MCF 10A (cell line): ENCODE data around the gene TLCD5. TPM values are rescaled to one million over a fixed set of nuclear protein-coding genes. Genes with fewer than 3 reads are reported as not detected.

Experiments
- Bru-seq: library from RNA; stranded (reverse); fragments of 400-500 nt; gene quantifications from one replicate; lab custom pipeline; 2021; lab: Mats Ljungman, UMichigan
- BruChase-seq, 2 experiments: library from RNA; stranded (reverse); fragments of 400-500 nt; gene quantifications; one replicate each; lab custom pipeline; 2021; lab: Mats Ljungman, UMichigan
- BruUV-seq: library from RNA; stranded (reverse); fragments of 400-500 nt; replicated peaks from 2 replicates; lab custom pipeline; 2021; lab: Mats Ljungman, UMichigan
- CTCF ChIA-PET: fragments of 300-600 bp; sonication (Branson Sonifier 250); formaldehyde crosslinking; extraction: SDS; loops from one replicate; lab custom pipeline; 2021; ENCODE audit warnings: antibody characterized with exemption, inconsistent platforms; lab: Yijun Ruan, JAX
- POLR2A ChIA-PET: fragments of 300-600, 350-650 bp; sonication (Branson Sonifier 250); formaldehyde crosslinking; extraction: SDS; loops from one replicate; lab custom pipeline; 2020; ENCODE audit warnings: antibody characterized with exemption, inconsistent platforms; lab: Yijun Ruan, JAX
- DNase-seq: peaks from one replicate; pipeline ENCODE4 v3.0.0-alpha.2; 2018; ENCODE audit not compliant: unreplicated experiment
- H3K27ac Mint-ChIP-seq: one replicate; pipeline ENCODE4 v1.8.0; 2022; ENCODE audit warnings: mild to moderate bottlenecking, low read depth, mixed read lengths; ENCODE audit not compliant: unreplicated experiment
- H3K27me3 Mint-ChIP-seq: one replicate; pipeline ENCODE4 v1.8.0; 2022; ENCODE audit warnings: mixed read lengths; ENCODE audit not compliant: insufficient read depth, unreplicated experiment
- H3K36me3 Mint-ChIP-seq: one replicate; pipeline ENCODE4 v1.8.0; 2022; ENCODE audit warnings: mild to moderate bottlenecking, moderate library complexity, mixed read lengths; ENCODE audit not compliant: insufficient read depth, unreplicated experiment
- H3K4me1 Mint-ChIP-seq: one replicate; pipeline ENCODE4 v1.8.0; 2022; ENCODE audit warnings: mixed read lengths; ENCODE audit not compliant: insufficient read depth, unreplicated experiment
- H3K4me3 Mint-ChIP-seq: one replicate; pipeline ENCODE4 v1.8.0; 2022; ENCODE audit warnings: mild to moderate bottlenecking, moderate library complexity, mixed read lengths; ENCODE audit not compliant: unreplicated experiment
- H3K9me3 Mint-ChIP-seq: one replicate; pipeline ENCODE4 v1.8.0; 2022; ENCODE audit warnings: mixed read lengths; ENCODE audit not compliant: unreplicated experiment
- CTCF ChIP-seq: fragments of 200-600 bp; IDR thresholded peaks from one replicate; pipeline ENCODE4 v1.8.0; 2022; ENCODE audit warnings: antibody characterized with exemption, mild to moderate bottlenecking; ENCODE audit not compliant: unreplicated experiment
- intact Hi-C: fragments of 100-400 bp; cut with micrococcal nuclease; formaldehyde crosslinking; loops from 2 replicates; pipeline ENCODE4 v1.14.1; 2022
- long read RNA-seq: library from polyadenylated mRNA; stranded (forward); transcript quantifications from one replicate; pipeline ENCODE4 v2.0.0, GENCODE V29; 2022
- total RNA-seq: library from RNA; stranded (reverse); gene quantifications from 2 replicates; pipeline ENCODE4 v1.2.3, GENCODE V29; 2022

The TLCD5 gene
- total RNA-seq (9.6 and 13.0 TPM in 2 replicates), Bru-seq, nascent RNA (percentile 86 among the genes with signal in this experiment), BruChase-seq, experiment 1, labeled RNA remaining after a 6-hour chase (percentile 83 among the genes with signal in this experiment), BruChase-seq, experiment 2, labeled RNA remaining after a 2-hour chase (percentile 94 among the genes with signal in this experiment)
- long read RNA-seq, full-length matches to known transcripts: 4 of 13 reads
- long read RNA-seq, partial matches to known transcripts: 0 of 13 reads
- long read RNA-seq, other reads (novel, unspliced or antisense): 9 of 13 reads

DNA sequence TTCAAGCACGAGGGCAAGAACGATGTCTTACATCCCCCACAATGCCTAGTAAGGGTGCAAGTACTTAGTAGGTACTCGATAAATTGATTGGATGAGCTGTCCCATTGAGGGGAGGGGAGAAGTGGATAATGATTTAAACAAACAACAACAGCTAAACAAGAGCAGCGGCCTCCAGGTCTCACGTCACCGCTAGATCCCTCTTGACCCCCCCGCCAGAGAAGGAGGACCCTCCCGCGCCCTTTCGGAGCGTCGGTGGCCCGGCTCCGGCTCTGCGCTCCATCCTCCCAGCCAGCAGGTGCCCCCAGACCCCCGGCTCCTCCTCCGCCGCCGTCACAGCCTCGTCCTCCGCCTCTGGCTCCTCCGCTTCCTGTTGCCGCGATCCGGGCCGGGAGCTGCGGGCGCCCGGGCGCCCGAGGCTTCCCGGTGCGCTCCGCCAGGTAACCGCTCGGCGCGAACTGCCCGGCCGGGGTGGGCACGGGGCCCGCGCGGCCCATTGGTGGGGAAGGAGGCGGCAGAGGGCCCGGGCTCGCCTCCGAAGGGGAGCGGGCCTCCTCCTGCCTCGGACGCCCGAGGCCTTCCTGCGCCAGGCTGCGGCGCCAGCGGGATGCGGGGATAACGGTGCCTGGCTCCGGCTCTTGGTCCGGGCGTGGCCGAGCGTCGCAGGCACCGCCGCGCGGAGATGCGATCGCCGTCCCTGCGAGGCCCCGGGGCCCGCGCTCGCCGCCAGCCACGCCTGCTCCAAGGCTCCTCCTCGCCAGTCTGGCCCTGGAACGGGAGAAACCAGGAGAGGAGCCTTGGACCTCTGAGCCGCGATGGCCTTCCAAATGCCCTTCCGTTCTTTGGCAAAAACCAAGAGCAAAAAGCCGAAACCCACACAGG, at the start of gene TLCD5:
TSS of gene TLCD5 (plus strand) at position 368 of the 879 bp plus-strand sequence. CDS start 2,143 bp downstream, outside the sequence.
- no peaks in the 10 kb centered on the region for H3K27me3 Mint-ChIP-seq
- peaks cover 13% of the 10 kb centered on the region for H3K4me1 Mint-ChIP-seq
- intact Hi-C loops: loop anchor here (1.0 kb wide), 1 partner anchor 19 kb away; no protein-coding TSS in a partner anchor
- peaks cover 6% of the 10 kb centered on the region for H3K36me3 Mint-ChIP-seq
- no peak for TF ChIP-seq CTCF
- no TSS peak for BruUV-seq
- POLR2A ChIA-PET: interaction anchor here (0.7 to 2.9 kb wide), 8 partner anchors 10 to 1046 kb away, joined by 3 to 13 read pairs (median 3); partner anchors contain the start of gene ARHGEF12
- peak; percentile 55 for DNase-seq
- H3K27ac Mint-ChIP-seq: peak within 1 kb of the TSS; percentile 60
- H3K9me3 Mint-ChIP-seq: no peaks in the 10 kb centered on the region
- peak within 1 kb of the TSS; percentile 73 for H3K4me3 Mint-ChIP-seq
- CTCF ChIA-PET: interaction anchor here (0.6 to 0.8 kb wide), 6 partner anchors 12 to 1903 kb away, joined by 3 to 5 read pairs (median 3); no protein-coding TSS in a partner anchor

DNA sequence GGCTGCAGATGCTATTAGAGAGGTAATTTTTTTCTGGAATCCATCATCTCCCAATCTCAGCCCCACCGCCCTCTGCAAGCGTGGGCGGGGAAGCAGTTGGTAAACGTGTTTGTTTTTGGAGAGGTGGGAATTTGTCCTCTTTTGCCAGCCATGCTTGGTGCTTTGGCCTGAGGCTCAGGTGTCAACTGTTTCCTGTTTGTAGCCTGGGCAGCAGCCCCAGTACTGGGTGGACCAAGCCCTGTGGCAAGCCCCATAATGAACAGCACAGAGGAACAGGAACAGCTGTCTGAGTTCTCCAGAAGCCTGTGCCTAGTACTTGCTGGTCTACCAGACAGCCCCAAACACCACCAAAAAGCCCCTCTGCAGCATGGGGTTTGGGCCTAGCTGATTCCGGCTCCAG, 45.6 kb upstream of the TLCD5 start:
- Mint-ChIP-seq H3K4me3 (no peak overlapping the region), H3K36me3 (no peaks in the 10 kb centered on the region), H3K27ac (no peak overlapping the region), H3K4me1 (no peaks in the 10 kb centered on the region), H3K9me3 (no peaks in the 10 kb centered on the region), H3K27me3 (peaks cover 11% of the 10 kb centered on the region)
- no peak for TF ChIP-seq CTCF
- ChIA-PET CTCF (no interaction called here), POLR2A (no interaction called here)
- DNase-seq: no peak
- BruUV-seq: no TSS peak
- intact Hi-C loops: no loop called here

GRCh38 chr11:120280600-120281051, 44.5 kb upstream of the TLCD5 start:
- H3K36me3 Mint-ChIP-seq: no peaks in the 10 kb centered on the region
- H3K27me3 Mint-ChIP-seq: no peaks in the 10 kb centered on the region
- intact Hi-C loops: no loop called here
- no TSS peak for BruUV-seq
- no peak overlapping the region for H3K27ac Mint-ChIP-seq
- no peaks in the 10 kb centered on the region for H3K4me1 Mint-ChIP-seq
- ChIA-PET CTCF (interaction anchor here (1.0 to 2.2 kb wide), 2 partner anchors 20 to 45 kb away, joined by 5 to 7 read pairs; no protein-coding TSS in a partner anchor), POLR2A (interaction anchor here (0.5 kb wide), 1 partner anchor 134 kb away, joined by 4 read pairs; no protein-coding TSS in a partner anchor)
- DNase-seq: no peak
- TF ChIP-seq CTCF: no peak
- H3K4me3 Mint-ChIP-seq: no peak overlapping the region
- no peaks in the 10 kb centered on the region for H3K9me3 Mint-ChIP-seq
